GM19372 (cell line): ENCODE results near the gene SFI1.
"Not testable (repeated sequence)": the region's sequence is repeated elsewhere in the genome, so short reads cannot be mapped to it uniquely, and the experiment has no call there.

Source experiments
- ATAC-seq: cut with Tn5 transposase; IDR thresholded peaks from one replicate; pipeline ENCODE4 v1.9.1; 2021; ENCODE audit warnings: mild to moderate bottlenecking, low read depth, moderate library complexity; ENCODE audit not compliant: unreplicated experiment

Gene SFI1

GRCh38 chr22:31496007-31496734, at the start of gene SFI1:
TSS of gene SFI1 (plus strand) at chr22:31496536. CDS start at chr22:31508285, 11,749 bp downstream.
- peak; percentile 79 for ATAC-seq

GRCh38 chr22:31446767-31447166, 49.6 kb upstream of the SFI1 start:
- ATAC-seq, result no peak

GRCh38 chr22:31447337-31447736, 49.0 kb upstream of the SFI1 start:
- no peak for ATAC-seq

GRCh38 chr22:31448382-31448781, 48.0 kb upstream of the SFI1 start:
- no peak for ATAC-seq

GRCh38 chr22:31449506-31449905, 46.8 kb upstream of the SFI1 start:
- ATAC-seq, result no peak

- ATAC-seq, result no peak
Observed at GRCh38 chr22:31451709-31452571, 44.4 kb upstream of the SFI1 start.

- no peak for ATAC-seq
Observed at GRCh38 chr22:31461699-31462098, 34.6 kb upstream of the SFI1 start.

- ATAC-seq, result no peak
Observed at GRCh38 chr22:31465307-31465706, 31.0 kb upstream of the SFI1 start.

GRCh38 chr22:31474743-31475142, 21.6 kb upstream of the SFI1 start:
- ATAC-seq, result no peak

GRCh38 chr22:31475800-31476199, 20.5 kb upstream of the SFI1 start:
- ATAC-seq, result no peak

- ATAC-seq, result peak; percentile 57
Observed at GRCh38 chr22:31477329-31477728, 19.0 kb upstream of the SFI1 start.

- no peak for ATAC-seq
Observed at GRCh38 chr22:31481129-31481528, 15.2 kb upstream of the SFI1 start.

GRCh38 chr22:31482470-31482869, 13.9 kb upstream of the SFI1 start:
- ATAC-seq, result not testable (repeated sequence)

- not testable (repeated sequence) for ATAC-seq
Observed at GRCh38 chr22:31486369-31486768, 10.0 kb upstream of the SFI1 start.

GRCh38 chr22:31486951-31487350, 9.4 kb upstream of the SFI1 start:
- ATAC-seq, result no peak

GRCh38 chr22:31488346-31488883, 7.9 kb upstream of the SFI1 start:
- ATAC-seq, result no peak

GRCh38 chr22:31488988-31489617, 7.2 kb upstream of the SFI1 start:
- peak; percentile 19 for ATAC-seq

GRCh38 chr22:31489632-31490495, 6.5 kb upstream of the SFI1 start, which contains the start of gene EIF4ENIF1:
TSS of gene EIF4ENIF1 (minus strand) at chr22:31489842. CDS start at chr22:31488718, 1,124 bp downstream.
- peak; percentile 41 for ATAC-seq

GRCh38 chr22:31490496-31490925, 5.8 kb upstream of the SFI1 start:
- peak; percentile 48 for ATAC-seq
